Erythroblast (primary cell): Measurements from ENCODE around the gene CDH13.

Experiments
- GATA1 ChIP-seq: IDR thresholded peaks from 2 replicates; pipeline ENCODE4 v1.6.1; 2011; ENCODE audit warnings: low read depth, mild to moderate bottlenecking, control low read depth, low read length, moderate library complexity
- POLR2A ChIP-seq: IDR thresholded peaks from 2 replicates; pipeline ENCODE4 v1.6.1; 2011; ENCODE audit warnings: mild to moderate bottlenecking, low read length

GRCh38 chr16:82623241-82623640 lies 3.5 kb upstream of the CDH13 start:
- TF ChIP-seq POLR2A (no peak), GATA1 (no peak)
